WTC11 (cell line): Measurements from ENCODE around the gene METRN.

Experiments
- MAX ChIP-seq: sonication (generic); formaldehyde crosslinking; IDR thresholded peaks from 2 replicates; pipeline ENCODE4 v1.8.0; 2022; ENCODE audit warnings: mild to moderate bottlenecking, missing genetic modification reagents
- PREB ChIP-seq: sonication (generic); formaldehyde crosslinking; IDR thresholded peaks from 2 replicates; pipeline ENCODE4 v1.8.1; 2022; ENCODE audit warnings: mild to moderate bottlenecking, missing genetic modification reagents, moderate library complexity, borderline replicate concordance

GRCh38 chr16:714079-714478 lies 839 bp upstream of the METRN start:
- TF ChIP-seq MAX (CRISPR knock-in tag) (no peak), PREB (CRISPR knock-in tag) (no peak)
